Spleen (tissue), 7 donors: ENCODE measurements around the gene TDRD9.

Experiments used
- CTCF ChIP-seq, 11 experiments: fragments of 200-600 bp in 7 of 11; fragments of 450-650 bp in 4 of 11; sonication (generic) in 4 of 11; IDR thresholded peaks in 8 of 11; conservative IDR thresholded peaks in 3 of 11; 1 replicate in 7 of 11; 2 replicates in 4 of 11; pipeline versions ENCODE4 v1.4.0 to v1.8.0; 2016 to 2021; ENCODE audit warnings: antibody characterized with exemption in 11 of 11, inconsistent platforms in 4 of 11, mild to moderate bottlenecking in 1 of 11
- POLR2A ChIP-seq, 3 donors: fragments of 450-650 bp; IDR thresholded peaks; one replicate each; pipeline ENCODE4 v1.5.1; 2017; ENCODE audit warnings: antibody characterized with exemption in 3 of 3, mild to moderate bottlenecking in 1 of 3
- POLR2AphosphoS5 ChIP-seq, 3 donors: sonication (generic); formaldehyde crosslinking; IDR thresholded peaks; one replicate each; pipeline ENCODE4 v1.5.1; 2017; ENCODE audit warnings: antibody characterized with exemption in 3 of 3
- donor health status: DM: no; HTN: no; CAD: no; lungs with moderate emphysema.
- donor health status: DM: no; HTN: no; CAD: no.
- donor health status: DM: no; HTN: no; CAD: no.

- TF ChIP-seq CTCF (IDR thresholded peaks at IDR 0.05 in 8 of 11, conservative IDR thresholded peaks at IDR 0.05 in 3 of 11) (no peak), POLR2A (IDR thresholded peaks at IDR 0.05) (no peak), POLR2AphosphoS5 (IDR thresholded peaks at IDR 0.05) (no peak)
Measured at GRCh38 chr14:104019029-104019428, 90.8 kb downstream of the TDRD9 start.
